ENCODE measurements around the gene SCLY. TPM values are rescaled to one million over a fixed set of nuclear protein-coding genes. Genes with fewer than 3 reads are reported as not detected.

The SCLY gene
- total and polyA plus RNA-seq, 2 of the 13 experiments (the other 11 are each of a cell fraction or from before 2014, with no cell fraction given) = 27.9 to 38.6 TPM

- TF ChIP-seq TIGD3 (CRISPR knock-in tag; IDR thresholded peaks at IDR 0.05; ENCODE audit: borderline replicate concordance) (no peak), BORCS8-MEF2B (CRISPR knock-in tag; IDR thresholded peaks at IDR 0.05) (no peak), CHD4 (IDR thresholded peaks at IDR 0.05; ENCODE audit: borderline replicate concordance, low read length) (0 out of 2 replicates have a peak, but pooled peaks have one; percentile 34), HMGA1 (CRISPR knock-in tag; conservative IDR thresholded peaks at IDR 0.05) (no peak), RARA (CRISPR knock-in tag; IDR thresholded peaks at IDR 0.05) (no peak)
Measured at GRCh38 chr2:238064376-238064775, 3.6 kb downstream of the SCLY start (continued).

- in situ Hi-C loops (cut with HindIII; ENCODE audit: extremely low pct_ligation_motif_present, low pct_unique_long_range_greater_than_20kb) = no loop called here
- Histone ChIP-seq H4K20me1 (ENCODE audit: insufficient read depth, low read length) (no peaks in the 10 kb centered on the region), H3K4me3 (replicated peaks in 1 of 3; ENCODE audit: insufficient read depth in 1 of 3, low read depth in 2 of 3, low read length in 3 of 3) (no peak overlapping the region), H3K4me1 (ENCODE audit: insufficient read depth, low read length) (peaks cover 40% of the 10 kb centered on the region), H3K9ac (ENCODE audit: insufficient read depth, low read depth, low read length) (no peak overlapping the region; the same call in 1 of the 2 replicates), H3K9me3 (ENCODE audit: low read length) (no peaks in the 10 kb centered on the region), H3K79me2 (ENCODE audit: insufficient read depth, low read length) (peaks cover 28% of the 10 kb centered on the region), H3K27ac (ENCODE audit: extremely low read length, insufficient read depth, low read length) (no peak overlapping the region), H3K4me2 (ENCODE audit: low read depth, low read length) (no peak overlapping the region), H2AFZ (ENCODE audit: low read length) (no peak overlapping the region), H3K27me3 (ENCODE audit: control insufficient read depth in 1 of 2, insufficient read depth in 2 of 2, low read length in 2 of 2) (no peaks in the 10 kb centered on the region; a peak in 1 of 5 replicates), H3K36me3 (replicated peaks in 1 of 2; ENCODE audit: control insufficient read depth in 1 of 2, insufficient read depth in 2 of 2, low read length in 2 of 2) (peaks cover 16 to 48% of the 10 kb centered on the region in 2 experiments)
- DNase-seq (ENCODE audit: low spot score) (no peak), FAIRE-seq (no peak), ATAC-seq (no peak)
- no peak for TF ChIP-seq ZBTB20 (CRISPR knock-in tag; IDR thresholded peaks at IDR 0.05; ENCODE audit: borderline replicate concordance, low read depth)
- ChIA-PET POLR2A (interaction anchor here (1.2 to 3.8 kb wide), 4 partner anchors 8 to 41 kb away, joined by 4 to 11 read pairs (median 7); no protein-coding TSS in a partner anchor), CTCF (ENCODE audit: low intra/inter-chr PET ratio, low total read pairs) (no interaction called here)
- BruUV-seq (replicated peaks) = no TSS peak
- WGBS (ENCODE audit: low lambda C conversion rate) = 84% methylated on average over 18 of the region's 18 CpGs
- intact Hi-C loops (cut with micrococcal nuclease; ENCODE audit: unreplicated experiment) = loop anchor here (10.0 kb wide), 1 partner anchor 380 kb away; no protein-coding TSS in a partner anchor
Measured at GRCh38 chr2:238065071-238065846, 4.5 kb downstream of the SCLY start.
